Trophoblast cell (in vitro differentiated cells and primary cell): ENCODE measurements around the gene DIAPH3.

Experiments
- DNase-seq, 2 donors: peaks; one replicate each; pipeline ENCODE4 v3.0.0-alpha.2; 2016
- H2AFZ ChIP-seq: 2 replicates; pipeline ENCODE4 v1.6.1; 2013; ENCODE audit warnings: low read length, moderate library complexity, mild to moderate bottlenecking; ENCODE audit not compliant: insufficient read depth, poor library complexity
- H2AK5ac ChIP-seq: 2 replicates; pipeline ENCODE4 v1.6.1; 2013; ENCODE audit warnings: mild to moderate bottlenecking, low read length
- H2BK120ac ChIP-seq: 2 replicates; pipeline ENCODE4 v1.6.1; 2013; ENCODE audit warnings: low read length, mild to moderate bottlenecking, moderate library complexity; ENCODE audit not compliant: insufficient read depth, poor library complexity
- H2BK12ac ChIP-seq: 2 replicates; pipeline ENCODE4 v1.6.1; 2013; ENCODE audit warnings: mild to moderate bottlenecking, low read length, moderate library complexity
- H2BK5ac ChIP-seq: 2 replicates; pipeline ENCODE4 v1.6.1; 2013; ENCODE audit warnings: low read length, low read depth, moderate library complexity, mild to moderate bottlenecking; ENCODE audit not compliant: poor library complexity
- H3K14ac ChIP-seq: 2 replicates; pipeline ENCODE4 v1.6.1; 2013; ENCODE audit warnings: mild to moderate bottlenecking, low read length
- H3K18ac ChIP-seq: 2 replicates; pipeline ENCODE4 v1.6.1; 2013; ENCODE audit warnings: mild to moderate bottlenecking, low read length
- H3K23ac ChIP-seq: 2 replicates; pipeline ENCODE4 v1.6.1; 2013; ENCODE audit warnings: low read length
- H3K27ac ChIP-seq: 2 replicates; pipeline ENCODE4 v1.5.1; 2013; ENCODE audit warnings: low read depth, mild to moderate bottlenecking, inconsistent platforms, low read length, moderate library complexity
- H3K27me3 ChIP-seq: 2 replicates; pipeline ENCODE4 v1.6.1; 2013; ENCODE audit warnings: inconsistent platforms, mild to moderate bottlenecking, low read length, moderate library complexity; ENCODE audit not compliant: insufficient read depth
- H3K36me3 ChIP-seq, 2 experiments: 1 replicate in 1 of 2; 2 replicates in 1 of 2; pipeline ENCODE4 v1.6.1; 2013; ENCODE audit warnings: low read length in 2 of 2, mild to moderate bottlenecking in 2 of 2, moderate library complexity in 1 of 2; ENCODE audit not compliant: insufficient read depth in 2 of 2, control insufficient read depth in 1 of 2
- H3K4ac ChIP-seq: 2 replicates; pipeline ENCODE4 v1.6.1; 2013; ENCODE audit warnings: low read depth, mild to moderate bottlenecking, low read length, moderate library complexity
- H3K4me1 ChIP-seq, 2 experiments: 1 replicate in 1 of 2; 2 replicates in 1 of 2; pipeline ENCODE4 v1.6.1; 2013; ENCODE audit warnings: low read length in 2 of 2, mild to moderate bottlenecking in 2 of 2, moderate library complexity in 1 of 2; ENCODE audit not compliant: insufficient read depth in 2 of 2, control insufficient read depth in 1 of 2
- H3K4me2 ChIP-seq: 2 replicates; pipeline ENCODE4 v1.6.1; 2013; ENCODE audit warnings: inconsistent platforms, mild to moderate bottlenecking, low read length, moderate library complexity
- H3K4me3 ChIP-seq: 2 replicates; pipeline ENCODE4 v1.5.1; 2013; ENCODE audit warnings: mild to moderate bottlenecking, low read depth, low read length, inconsistent platforms
- H3K79me1 ChIP-seq: one replicate; pipeline ENCODE4 v1.6.1; 2013; ENCODE audit warnings: low read length
- H3K79me2 ChIP-seq: 2 replicates; pipeline ENCODE4 v1.6.1; 2013; ENCODE audit warnings: low read length, mild to moderate bottlenecking; ENCODE audit not compliant: control insufficient read depth, insufficient read depth, poor library complexity
- H3K9ac ChIP-seq: 2 replicates; pipeline ENCODE4 v1.6.1; 2013; ENCODE audit warnings: mild to moderate bottlenecking, low read length
- H3K9me3 ChIP-seq: 2 replicates; pipeline ENCODE4 v1.6.1; 2013; ENCODE audit warnings: low read depth, mild to moderate bottlenecking, control low read depth, inconsistent platforms, low read length; ENCODE audit not compliant: insufficient read depth
- H4K12ac ChIP-seq: 2 replicates; pipeline ENCODE4 v1.6.1; 2013; ENCODE audit warnings: low read depth, mild to moderate bottlenecking, low read length, moderate library complexity
- H4K8ac ChIP-seq: 2 replicates; pipeline ENCODE4 v1.6.1; 2013; ENCODE audit warnings: low read depth, mild to moderate bottlenecking, low read length, moderate library complexity
- H4K91ac ChIP-seq: one replicate; pipeline ENCODE4 v1.6.1; 2013; ENCODE audit warnings: low read depth, mild to moderate bottlenecking, low read length, moderate library complexity
- WGBS: extraction: QIAGEN DNeasy Blood & Tissue Kit; methylation state at CpG from one replicate; pipeline ENCODE4 v1.1.7; 2013; ENCODE audit warnings: missing lambda C conversion rate; ENCODE audit not compliant: insufficient read length, insufficient coverage; ENCODE audit errors: extremely low coverage; 5-methylcytosine and 5-hydroxymethylcytosine counted together

Gene DIAPH3

DNA sequence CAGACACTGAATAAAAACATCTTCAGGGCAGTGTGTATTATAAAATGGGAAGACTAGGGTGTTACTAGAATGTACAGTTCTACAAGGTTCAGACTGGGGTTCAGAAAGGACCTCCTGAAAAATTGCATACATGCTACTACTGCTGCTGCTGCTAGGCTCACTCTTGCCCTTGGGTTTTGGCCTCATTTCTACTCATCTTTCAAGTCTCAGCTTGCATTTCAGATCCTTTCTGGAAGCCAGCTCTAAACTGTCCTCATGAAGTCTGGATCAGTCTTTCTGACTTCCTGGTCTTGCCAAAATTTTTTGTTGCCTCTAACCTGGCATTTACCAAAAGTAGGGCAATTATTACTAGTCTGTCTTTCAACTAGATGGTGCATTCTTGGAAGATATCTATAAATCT, 393.3 kb downstream of the DIAPH3 start:
- no peak overlapping the region for H2BK120ac ChIP-seq
- no peak overlapping the region for H4K8ac ChIP-seq
- no peak overlapping the region for H3K4ac ChIP-seq
- H3K18ac ChIP-seq: no peak overlapping the region
- no peak overlapping the region for H3K9ac ChIP-seq
- H3K23ac ChIP-seq: no peak overlapping the region
- DNase-seq: no peak
- no peak overlapping the region for H2BK12ac ChIP-seq
- H2AFZ ChIP-seq: no peak overlapping the region
- H4K91ac ChIP-seq: no peak overlapping the region
- no peaks in the 10 kb centered on the region for H3K9me3 ChIP-seq
- no peak overlapping the region for H3K27ac ChIP-seq
- H2BK5ac ChIP-seq: no peak overlapping the region
- no peaks in the 10 kb centered on the region for H3K27me3 ChIP-seq
- H3K4me1 ChIP-seq: peaks cover 0 to 4% of the 10 kb centered on the region in 2 experiments
- no peak overlapping the region for H3K14ac ChIP-seq
- no peaks in the 10 kb centered on the region for H3K36me3 ChIP-seq
- H3K79me2 ChIP-seq: no peaks in the 10 kb centered on the region
- H3K79me1 ChIP-seq: no peaks in the 10 kb centered on the region
- H2AK5ac ChIP-seq: no peak overlapping the region
- H3K4me3 ChIP-seq: no peak overlapping the region
- no peak overlapping the region for H3K4me2 ChIP-seq
- H4K12ac ChIP-seq: no peak overlapping the region

- Histone ChIP-seq H3K79me2 (no peaks in the 10 kb centered on the region), H3K36me3 (peaks cover 0 to 5% of the 10 kb centered on the region in 2 experiments), H3K4me3 (no peak overlapping the region), H3K4ac (no peak overlapping the region), H4K12ac (no peak overlapping the region), H3K14ac (no peak overlapping the region), H3K9ac (no peak overlapping the region), H3K27me3 (no peaks in the 10 kb centered on the region), H3K23ac (no peak overlapping the region), H4K8ac (no peak overlapping the region), H2BK5ac (no peak overlapping the region), H2BK120ac (no peak overlapping the region), H2AFZ (no peak overlapping the region), H3K4me2 (no peak overlapping the region), H2BK12ac (no peak overlapping the region), H4K91ac (no peak overlapping the region), H2AK5ac (no peak overlapping the region), H3K27ac (no peak overlapping the region), H3K18ac (no peak overlapping the region), H3K9me3 (no peaks in the 10 kb centered on the region), H3K4me1 (peaks cover 0 to 4% of the 10 kb centered on the region in 2 experiments), H3K79me1 (no peaks in the 10 kb centered on the region)
- peak in 1 of 2 donors; percentile 45 for DNase-seq
- WGBS: no CpG with 5 or more reads among the region's 1 CpG
These were observed 397.5 kb downstream of the DIAPH3 start for GRCh38 chr13:59766236-59766635.

GRCh38 chr13:59755632-59756290, 408.0 kb downstream of the DIAPH3 start:
- no peak overlapping the region for H3K18ac ChIP-seq
- no peak overlapping the region for H2AFZ ChIP-seq
- H3K27me3 ChIP-seq: no peaks in the 10 kb centered on the region
- H3K36me3 ChIP-seq: no peaks in the 10 kb centered on the region
- no peaks in the 10 kb centered on the region for H3K79me1 ChIP-seq
- no peak overlapping the region for H4K91ac ChIP-seq
- no peak overlapping the region for H2AK5ac ChIP-seq
- H3K4me1 ChIP-seq: peaks cover 0 to 3% of the 10 kb centered on the region in 2 experiments
- H3K4me2 ChIP-seq: no peak overlapping the region
- no peak overlapping the region for H3K23ac ChIP-seq
- no peak overlapping the region for H2BK5ac ChIP-seq
- H3K4me3 ChIP-seq: no peak overlapping the region
- H3K4ac ChIP-seq: no peak overlapping the region
- no peaks in the 10 kb centered on the region for H3K9me3 ChIP-seq
- H4K8ac ChIP-seq: no peak overlapping the region
- H3K79me2 ChIP-seq: no peaks in the 10 kb centered on the region
- no peak overlapping the region for H2BK12ac ChIP-seq
- no peak overlapping the region for H3K9ac ChIP-seq
- no peak overlapping the region for H2BK120ac ChIP-seq
- no peak for DNase-seq
- no peak overlapping the region for H3K14ac ChIP-seq
- no peak overlapping the region for H3K27ac ChIP-seq
- no peak overlapping the region for H4K12ac ChIP-seq

DNA sequence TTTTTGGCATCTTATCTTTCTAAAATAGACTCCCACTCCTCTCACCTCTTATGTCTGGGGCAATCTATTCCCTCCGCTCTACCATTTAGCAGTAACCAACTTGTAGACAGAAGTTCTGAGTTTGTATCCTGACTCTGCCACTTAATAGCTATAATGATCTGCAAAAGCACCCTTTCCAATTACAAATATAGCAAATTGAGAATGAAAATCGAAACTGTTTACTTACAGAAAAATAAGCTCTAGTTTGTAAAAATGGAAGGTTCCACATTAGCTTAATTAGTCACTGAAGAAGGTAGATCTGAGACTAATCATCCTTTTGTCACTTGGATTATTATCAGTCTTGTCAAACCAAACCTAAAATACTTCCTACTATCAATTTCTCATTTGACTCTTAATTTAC, 409.3 kb downstream of the DIAPH3 start:
- Histone ChIP-seq H2AK5ac (no peak overlapping the region), H2BK120ac (no peak overlapping the region), H3K27ac (no peak overlapping the region), H2AFZ (no peak overlapping the region), H2BK12ac (no peak overlapping the region), H3K4me2 (no peak overlapping the region), H4K12ac (no peak overlapping the region), H3K18ac (no peak overlapping the region), H3K9me3 (no peaks in the 10 kb centered on the region), H3K36me3 (no peaks in the 10 kb centered on the region), H3K14ac (no peak overlapping the region), H3K79me1 (no peaks in the 10 kb centered on the region), H3K4me1 (peaks cover 0 to 5% of the 10 kb centered on the region in 2 experiments), H3K4ac (no peak overlapping the region), H4K8ac (no peak overlapping the region), H3K27me3 (no peaks in the 10 kb centered on the region), H3K23ac (no peak overlapping the region), H4K91ac (no peak overlapping the region), H3K9ac (no peak overlapping the region), H3K79me2 (no peaks in the 10 kb centered on the region), H3K4me3 (no peak overlapping the region), H2BK5ac (no peak overlapping the region)
- DNase-seq: no peak
- no CpG with 5 or more reads among the region's 2 CpGs for WGBS
